ENCODE measurements around the gene MAP4K5.
A peak's percentile ranks its signal among the peaks of the same experiment; 100 is the strongest.
"Not testable (repeated sequence)": the region's sequence is repeated elsewhere in the genome, so short reads cannot be mapped to it uniquely, and the experiment has no call there.

MAP4K5 gene

DNA sequence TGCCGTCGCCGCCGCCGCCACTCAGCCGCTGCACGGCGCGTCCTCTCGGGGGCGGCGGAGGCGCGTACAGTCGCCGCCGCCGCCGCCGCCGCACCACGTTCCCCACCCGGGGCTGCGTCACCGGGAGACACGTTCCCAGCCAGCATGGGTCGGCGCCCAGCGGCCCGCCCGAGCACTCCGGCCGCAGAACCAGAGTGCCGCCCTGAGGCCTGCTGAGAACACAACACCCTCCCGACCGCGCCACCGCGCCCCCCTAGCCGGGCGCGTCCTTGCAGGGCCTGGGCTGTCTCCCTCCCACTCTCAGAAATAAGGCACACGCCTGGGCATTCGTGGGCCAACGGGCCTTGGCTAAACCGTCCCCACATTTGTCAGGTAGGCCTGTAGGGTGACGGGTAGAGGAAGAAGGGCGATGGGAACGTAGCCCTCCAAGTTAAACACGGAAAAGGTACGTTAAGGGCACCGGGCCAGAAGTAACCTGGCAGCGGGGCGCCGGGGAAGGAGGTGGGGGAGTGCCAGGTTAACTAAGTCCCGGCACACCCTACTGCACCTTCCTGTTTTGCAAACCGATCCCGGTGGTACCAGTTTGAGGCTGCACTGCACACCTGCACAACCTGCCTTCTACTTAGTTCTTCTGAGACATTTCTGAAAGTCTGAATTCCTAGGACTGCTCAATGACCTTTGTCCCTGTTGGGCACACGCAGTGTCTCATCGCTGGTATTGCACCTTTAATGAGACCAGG lies at the start of gene MAP4K5:
Gene MAP4K5 (minus strand): TSS at position 68 of the 739 bp plus-strand sequence. CDS start 520 bp downstream, outside the sequence.
- peak; percentile 70 for DNase-seq

DNA sequence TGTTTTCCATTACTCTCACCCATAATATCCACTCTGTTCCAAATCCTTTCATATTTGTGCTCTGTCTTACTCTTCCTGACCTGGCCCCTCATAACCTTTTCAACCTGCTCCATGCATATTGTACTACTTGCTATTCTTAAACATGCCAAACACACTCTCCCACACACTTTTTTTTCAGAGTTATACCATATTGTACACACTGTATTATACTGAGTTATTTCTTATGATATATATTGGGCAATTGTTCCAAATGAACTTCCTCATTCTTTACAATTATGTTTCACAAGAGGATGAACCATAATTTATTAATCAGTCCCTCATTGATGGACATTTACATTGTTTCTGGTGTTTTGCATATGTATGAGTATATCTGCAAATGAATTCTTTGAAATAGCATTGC lies 46.1 kb upstream of the MAP4K5 start:
- no peak for DNase-seq

DNA sequence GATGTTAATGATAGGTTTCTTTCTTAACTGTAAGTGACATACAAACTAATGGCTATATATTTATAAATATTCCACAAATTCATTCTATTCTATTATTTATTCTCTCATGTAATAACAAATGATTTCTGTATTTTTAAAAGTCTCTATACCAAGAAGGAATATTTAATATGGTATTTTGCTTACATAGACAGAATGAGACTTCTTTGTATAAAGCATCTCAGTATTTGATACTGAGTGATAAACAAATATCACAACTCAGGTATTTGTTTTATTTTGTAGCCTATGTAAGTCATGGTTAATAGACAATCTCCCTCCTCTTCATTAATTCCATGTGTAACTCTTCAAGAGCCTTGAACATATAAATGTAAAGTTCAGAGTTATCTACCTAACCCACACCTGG lies 45.6 kb upstream of the MAP4K5 start:
- no peak for DNase-seq

- DNase-seq: no peak
Observed at GRCh38 chr14:50575769-50576168, 43.4 kb upstream of the MAP4K5 start.

- DNase-seq: no peak
Observed at GRCh38 chr14:50573862-50574261, 41.5 kb upstream of the MAP4K5 start.

DNA sequence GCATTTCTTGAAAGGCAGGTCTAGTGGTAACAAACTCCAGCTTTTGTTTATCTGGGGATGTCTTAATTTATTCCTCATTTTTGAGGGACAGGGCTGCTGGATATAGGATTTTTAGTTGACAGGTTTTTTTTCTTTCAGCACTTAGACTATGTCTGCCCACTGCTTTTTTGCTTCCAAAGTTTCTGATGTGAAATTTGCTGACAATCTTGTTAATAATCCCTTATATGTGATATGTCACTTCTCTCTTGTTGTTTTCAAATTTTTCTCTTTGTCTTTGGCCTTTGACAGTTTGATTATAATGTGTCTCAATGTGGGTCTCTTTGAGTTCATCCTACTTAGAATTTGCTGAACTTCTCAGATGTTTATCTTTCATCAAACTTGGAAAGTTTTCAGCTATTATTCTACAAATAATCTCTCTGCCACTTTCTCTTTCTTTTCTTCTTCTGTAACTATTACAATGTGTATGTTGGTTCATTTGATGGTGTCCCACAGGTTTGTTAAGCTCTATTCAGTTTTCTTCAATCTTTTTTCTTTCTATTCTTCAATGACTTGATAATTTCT lies 37.4 kb upstream of the MAP4K5 start:
- DNase-seq: no peak

DNA sequence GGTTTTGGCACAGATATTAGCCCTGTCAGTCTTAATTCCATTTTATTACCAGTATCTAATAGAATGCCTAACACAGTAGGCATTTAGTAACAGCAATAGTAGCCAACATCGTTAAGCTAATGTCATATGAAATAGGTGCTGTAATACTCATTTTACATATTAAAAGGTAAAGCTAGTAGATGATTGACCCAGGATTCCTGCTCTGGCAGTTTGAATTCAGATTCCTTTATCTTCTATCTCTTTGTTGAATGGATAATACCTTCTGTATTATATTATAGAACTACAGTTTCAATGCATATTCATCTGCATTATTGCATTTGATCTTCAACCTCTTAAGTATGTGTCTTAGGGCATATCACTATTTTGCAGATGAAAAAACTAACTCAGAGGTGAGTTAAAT lies 30.5 kb upstream of the MAP4K5 start:
- DNase-seq: no peak

DNA sequence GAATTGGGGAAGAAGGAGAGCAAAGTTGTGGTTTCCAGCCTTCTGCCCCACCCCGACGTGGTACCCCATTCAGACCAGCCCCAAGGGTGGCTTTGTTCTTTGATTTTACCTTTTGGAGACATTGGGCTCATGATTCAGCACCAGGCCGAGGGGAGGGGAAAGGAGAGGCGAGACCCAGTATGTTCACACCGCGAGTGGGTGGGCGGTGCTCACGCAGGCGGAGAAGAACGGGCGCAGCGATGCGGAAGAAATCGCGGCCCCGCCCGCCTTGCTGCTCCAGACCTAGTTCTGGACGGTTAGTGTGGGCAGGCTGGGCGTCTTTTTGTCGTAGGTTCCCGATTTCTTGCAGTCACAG lies 28.5 kb upstream of the MAP4K5 start:
- DNase-seq: no peak

DNA sequence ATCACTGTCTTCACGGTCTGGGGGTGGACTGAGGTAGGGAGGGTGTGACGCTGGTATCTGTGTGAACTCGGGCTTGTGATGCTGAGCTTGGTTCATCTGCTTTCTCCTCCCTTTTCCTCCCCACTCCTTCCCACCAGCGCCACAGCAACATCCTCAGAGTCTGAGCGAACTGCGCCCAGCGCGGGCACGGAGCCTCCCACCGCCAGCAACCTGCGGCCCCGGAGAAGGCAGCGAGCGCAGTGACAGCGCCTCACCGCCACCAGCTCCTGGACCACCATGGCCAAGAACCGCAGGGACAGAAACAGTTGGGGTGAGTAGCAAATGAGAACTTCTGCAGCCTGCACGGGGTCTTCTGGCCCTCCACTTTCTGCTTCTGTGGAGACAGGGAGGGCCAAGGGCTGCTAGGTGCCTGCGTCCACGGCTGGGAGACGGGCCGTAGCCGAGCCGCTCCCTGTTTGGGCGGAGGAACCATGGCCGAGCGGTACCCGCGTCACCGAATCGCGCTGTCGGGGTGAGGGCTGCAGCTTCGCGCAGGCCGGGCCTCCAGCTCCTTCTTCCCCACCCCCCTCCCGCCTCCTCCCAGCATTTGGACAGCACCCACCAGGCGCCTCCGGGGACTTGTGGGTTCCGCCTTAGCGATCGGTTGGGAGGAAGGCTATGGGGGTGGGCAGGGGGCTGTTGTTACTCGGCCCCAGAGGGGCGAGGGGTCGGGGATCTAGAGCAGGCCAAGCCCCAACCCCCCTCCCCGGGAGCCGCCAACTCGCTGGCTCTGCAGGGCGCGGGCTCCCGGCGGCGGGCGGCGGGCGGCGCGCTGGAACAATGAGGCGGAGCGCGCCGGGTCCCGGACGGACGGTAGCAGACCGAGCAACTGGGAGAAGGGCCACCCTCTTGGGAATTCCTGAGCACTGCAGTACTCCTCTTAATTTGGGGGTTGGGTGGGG lies 27.9 kb upstream of the MAP4K5 start, which contains the start of gene ATL1:
Gene ATL1 (plus strand): TSS at position 156 of the 941 bp plus-strand sequence. CDS start 121 bp downstream, at position 277.
- peak; percentile 29 for DNase-seq

DNA sequence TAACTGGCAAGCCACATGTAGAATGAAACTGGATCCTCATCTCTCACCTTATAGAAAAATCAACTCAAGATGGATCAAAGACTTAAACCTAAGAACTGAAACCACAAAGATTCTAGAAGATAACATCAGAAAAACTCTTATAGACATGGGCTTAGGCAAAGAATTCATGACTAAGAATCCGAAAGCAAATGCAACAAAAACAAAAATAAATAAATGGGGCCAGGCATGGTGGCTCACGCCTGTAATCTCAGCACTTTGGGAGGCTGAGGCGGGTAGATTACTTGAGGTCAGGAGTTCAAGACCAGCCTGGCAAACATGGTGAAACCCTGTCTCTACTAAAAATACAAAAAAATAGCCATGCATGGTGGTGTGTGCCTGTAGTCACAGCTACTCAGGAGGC lies 20.4 kb upstream of the MAP4K5 start:
- DNase-seq: not testable (repeated sequence)

- DNase-seq: no peak
Observed at GRCh38 chr14:50551877-50552276, 19.5 kb upstream of the MAP4K5 start.

GRCh38 chr14:50550294-50550693 lies 17.9 kb upstream of the MAP4K5 start:
- DNase-seq: no peak

- no peak for DNase-seq
Observed at GRCh38 chr14:50545618-50546017, 13.2 kb upstream of the MAP4K5 start.

DNA sequence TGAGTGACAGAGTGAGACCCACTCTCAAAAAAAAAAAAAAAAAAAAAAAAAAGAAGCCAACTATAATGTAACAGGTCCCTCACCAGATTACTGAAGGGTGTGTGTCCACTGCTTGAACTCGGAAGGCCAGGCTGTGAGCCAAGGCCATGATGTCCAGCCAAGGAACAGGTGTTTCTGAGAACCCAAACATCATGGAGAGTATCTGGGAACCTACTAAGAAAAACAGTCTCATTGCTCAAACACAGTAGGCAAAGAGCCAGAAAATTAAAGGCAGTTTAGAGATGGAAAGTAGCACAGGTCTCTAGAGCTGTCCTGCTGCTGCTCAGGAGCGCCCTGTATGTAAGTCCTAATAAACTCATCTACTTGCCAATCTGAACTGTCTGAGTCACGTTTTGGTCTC lies 12.5 kb upstream of the MAP4K5 start:
- DNase-seq: no peak

DNA sequence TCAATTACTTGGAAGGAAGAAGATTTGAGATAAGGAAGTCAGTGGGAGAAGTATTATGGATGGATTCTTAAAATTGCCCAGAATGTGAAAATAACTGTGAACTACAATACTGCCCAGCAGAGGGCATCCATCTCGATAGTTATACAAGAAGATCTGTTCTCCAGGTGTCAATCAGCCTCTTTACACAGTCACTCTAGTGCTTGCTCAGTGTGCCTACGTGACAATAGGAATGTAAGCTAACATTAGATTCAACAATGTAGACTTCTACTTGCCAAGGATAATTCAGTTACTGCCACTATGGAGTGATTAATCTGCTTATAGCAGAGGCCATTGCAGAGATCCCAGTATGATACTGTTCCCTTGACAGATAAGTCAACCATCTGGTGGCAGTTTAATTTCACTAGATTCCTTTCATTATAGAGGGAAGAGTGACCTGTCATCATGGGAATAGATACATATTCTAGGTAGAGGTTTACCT lies 10.6 kb upstream of the MAP4K5 start:
- peak; percentile 52 for DNase-seq

DNA sequence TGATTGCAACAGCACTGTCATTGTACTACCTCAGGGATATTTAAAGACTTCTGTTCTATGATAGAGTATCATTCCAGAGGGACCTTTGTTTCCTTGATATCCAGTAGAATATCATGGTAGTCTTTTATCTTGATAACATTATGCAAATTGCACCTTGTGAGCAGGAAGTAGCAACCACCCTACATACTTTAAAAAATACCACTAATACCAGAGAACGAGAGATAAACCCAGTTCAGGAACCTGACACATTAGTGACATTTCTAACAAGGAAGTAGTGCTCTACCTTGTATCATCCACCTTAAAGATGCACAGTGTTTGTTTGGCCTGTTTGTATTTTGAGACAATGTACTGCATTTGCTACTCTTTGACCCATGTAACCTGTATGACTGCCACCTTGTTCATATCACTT lies 8.8 kb upstream of the MAP4K5 start:
- DNase-seq: no peak

GRCh38 chr14:50539051-50539450 lies 6.7 kb upstream of the MAP4K5 start:
- no peak for DNase-seq

- not testable (repeated sequence) for DNase-seq
Observed at GRCh38 chr14:50538034-50538433, 5.7 kb upstream of the MAP4K5 start.

DNA sequence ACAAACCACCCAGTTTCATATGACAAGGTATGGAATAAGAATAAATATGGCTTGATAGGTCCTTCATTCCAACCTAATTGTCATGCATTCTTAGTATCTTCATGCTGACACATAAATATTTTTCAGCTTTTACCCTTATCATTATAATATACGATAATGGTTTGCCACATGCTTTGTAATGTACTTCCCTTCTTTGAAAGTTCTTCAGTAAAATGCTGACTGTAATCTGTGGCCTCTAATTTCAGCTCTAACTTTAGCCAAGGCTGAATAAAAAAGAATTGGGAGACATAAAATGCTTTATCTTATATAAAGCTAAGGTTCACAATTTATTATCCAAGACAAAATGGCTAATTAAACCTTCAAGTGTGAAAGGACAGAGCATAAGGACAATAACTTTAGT lies 2.6 kb upstream of the MAP4K5 start:
- no peak for DNase-seq

DNA sequence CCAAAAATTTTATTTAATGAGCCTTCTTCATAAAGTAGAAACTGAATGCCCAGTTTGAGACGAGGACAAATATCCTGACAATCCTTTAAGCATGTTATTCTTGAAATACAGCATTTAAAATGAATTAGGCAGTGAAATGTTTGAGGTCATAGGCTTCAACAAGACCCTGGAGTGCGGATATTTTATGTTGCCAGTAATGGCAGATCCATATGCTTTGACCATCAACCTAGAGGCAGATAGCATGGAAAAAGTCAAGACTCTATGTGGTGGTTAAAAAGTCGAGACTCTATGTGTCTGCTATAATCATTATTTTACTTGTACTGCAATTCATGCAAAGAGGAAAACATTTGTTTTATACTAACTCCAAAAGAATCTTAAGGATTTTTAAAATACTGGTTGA lies 2.0 kb upstream of the MAP4K5 start:
- no peak for DNase-seq

GRCh38 chr14:50533806-50534205 lies 1.4 kb upstream of the MAP4K5 start:
- DNase-seq: no peak

- no peak for DNase-seq
Observed at GRCh38 chr14:50533241-50533705, 904 bp upstream of the MAP4K5 start.

Measured in kidney glomerular epithelial cell (primary cell).